ENCODE measurements around the gene NRSN2. TPM values are rescaled to one million over a fixed set of nuclear protein-coding genes. Genes with fewer than 3 reads are reported as not detected.

The NRSN2 gene
- 10 to 100 TPM in 1 of 4 donors, 1 to 10 TPM in 3; 3.7 to 13.8 (median 7.2) TPM for total RNA-seq

- H3K27me3 ChIP-seq = no peaks in the 10 kb centered on the region
- no peak for DNase-seq
- TF ChIP-seq POLR2A (IDR thresholded peaks at IDR 0.05) = peak in 2 of 4 donors; percentile 17 to 41
- TF ChIP-seq CTCF (IDR thresholded peaks at IDR 0.05) = no peak
- H3K27ac ChIP-seq = peak within 1 kb of the TSS; percentile 80 to 96 (median 91)
- WGBS, 2 donors = 3 to 6% methylated on average over 16 to 22 of the region's 50 CpGs
- H3K9me3 ChIP-seq = peaks cover 0 to 12% (median 0%) of the 10 kb centered on the region in 3 donors
- H3K4me3 ChIP-seq = peak within 1 kb of the TSS; percentile 68 to 78 (median 76)
- peaks cover 0 to 32% (median 8%) of the 10 kb centered on the region in 3 donors for H3K36me3 ChIP-seq
- intact Hi-C loops (cut with DNase I) = loop anchor here (10.0 kb wide), 1 partner anchor 308 kb away; the partner anchor contains the start of gene SRXN1
- H3K4me1 ChIP-seq = peaks cover 6 to 34% (median 8%) of the 10 kb centered on the region in 3 donors
Measured at GRCh38 chr20:346640-347316, at the start of gene NRSN2. NRSN2 (plus strand) TSS chr20:347111; CDS start chr20:349644, 2,533 bp downstream.

DNA sequence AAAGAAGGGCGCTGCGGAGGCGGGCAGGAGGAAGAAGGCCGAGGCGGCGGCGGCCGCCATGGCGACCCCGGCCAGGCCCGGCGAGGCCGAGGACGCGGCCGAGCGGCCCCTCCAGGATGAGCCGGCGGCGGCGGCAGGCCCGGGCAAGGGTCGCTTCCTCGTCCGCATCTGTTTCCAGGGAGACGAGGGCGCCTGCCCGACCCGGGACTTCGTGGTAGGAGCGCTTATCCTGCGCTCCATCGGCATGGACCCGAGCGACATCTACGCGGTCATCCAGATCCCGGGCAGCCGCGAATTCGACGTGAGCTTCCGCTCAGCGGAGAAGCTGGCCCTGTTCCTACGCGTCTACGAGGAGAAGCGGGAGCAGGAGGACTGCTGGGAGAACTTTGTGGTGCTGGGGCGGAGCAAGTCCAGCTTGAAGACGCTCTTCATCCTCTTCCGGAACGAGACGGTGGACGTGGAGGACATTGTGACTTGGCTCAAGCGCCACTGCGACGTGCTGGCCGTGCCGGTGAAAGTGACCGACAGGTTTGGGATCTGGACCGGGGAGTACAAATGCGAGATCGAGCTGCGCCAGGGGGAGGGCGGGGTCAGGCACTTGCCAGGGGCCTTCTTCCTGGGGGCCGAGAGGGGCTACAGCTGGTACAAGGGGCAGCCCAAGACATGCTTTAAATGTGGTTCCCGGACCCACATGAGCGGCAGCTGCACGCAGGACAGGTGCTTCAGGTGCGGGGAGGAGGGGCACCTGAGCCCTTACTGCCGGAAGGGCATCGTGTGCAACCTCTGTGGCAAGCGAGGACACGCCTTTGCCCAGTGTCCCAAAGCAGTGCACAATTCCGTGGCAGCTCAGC lies 48.8 kb upstream of the NRSN2 start:
- Histone ChIP-seq H3K4me3 (peak overlapping the region; percentile 79 to 98 (median 86)), H3K36me3 (no peaks in the 10 kb centered on the region), H3K4me1 (peaks cover 32 to 52% (median 33%) of the 10 kb centered on the region in 3 donors), H3K27me3 (no peaks in the 10 kb centered on the region), H3K27ac (peak overlapping the region; percentile 95 to 99 (median 96)), H3K9me3 (no peaks in the 10 kb centered on the region)
- WGBS, 2 donors = 0% methylated on average over 15 to 21 of the region's 75 CpGs
- intact Hi-C loops (cut with DNase I) = no loop called here
- no peak for DNase-seq
- TF ChIP-seq POLR2A (IDR thresholded peaks at IDR 0.05) (peak in 2 of 4 donors; percentile 36 to 50), CTCF (IDR thresholded peaks at IDR 0.05) (no peak)

DNA sequence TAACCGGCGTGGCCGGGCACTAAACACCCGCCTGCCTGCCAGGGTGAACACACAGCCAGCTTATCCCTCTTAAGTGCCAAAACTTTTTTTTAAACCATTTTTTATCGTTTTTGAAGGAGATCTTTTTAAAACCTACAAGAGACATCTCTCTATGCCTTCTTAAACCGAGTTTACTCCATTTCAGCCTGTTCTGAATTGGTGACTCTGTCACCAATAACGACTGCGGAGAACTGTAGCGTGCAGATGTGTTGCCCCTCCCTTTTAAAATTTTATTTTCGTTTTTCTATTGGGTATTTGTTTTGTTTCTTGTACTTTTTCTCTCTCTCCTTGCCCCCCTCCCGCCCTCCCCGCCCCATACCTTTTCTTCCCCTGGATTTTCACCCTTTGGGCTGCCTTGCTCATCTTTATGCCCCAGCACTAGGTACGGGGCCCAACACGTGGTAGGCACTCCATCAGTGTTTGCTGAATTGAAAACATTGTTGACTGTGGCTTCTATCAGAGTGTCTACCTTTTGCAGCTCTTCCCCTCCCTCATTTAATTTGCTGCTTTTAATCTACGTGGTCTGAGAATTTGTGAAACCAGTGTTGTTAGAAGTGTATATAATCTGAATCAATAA lies 48.0 kb upstream of the NRSN2 start:
- Histone ChIP-seq H3K4me3 (peak overlapping the region; percentile 79 to 98 (median 86)), H3K4me1 (peaks cover 32 to 52% (median 33%) of the 10 kb centered on the region in 3 donors), H3K27ac (peak overlapping the region; percentile 95 to 99 (median 96)), H3K9me3 (no peaks in the 10 kb centered on the region), H3K27me3 (no peaks in the 10 kb centered on the region), H3K36me3 (no peaks in the 10 kb centered on the region)
- intact Hi-C loops (cut with DNase I) = no loop called here
- 3 to 4% methylated on average over 15 of the region's 15 CpGs for WGBS, 2 donors
- no peak for DNase-seq
- TF ChIP-seq CTCF (IDR thresholded peaks at IDR 0.05) (no peak), POLR2A (IDR thresholded peaks at IDR 0.05) (no peak)

DNA sequence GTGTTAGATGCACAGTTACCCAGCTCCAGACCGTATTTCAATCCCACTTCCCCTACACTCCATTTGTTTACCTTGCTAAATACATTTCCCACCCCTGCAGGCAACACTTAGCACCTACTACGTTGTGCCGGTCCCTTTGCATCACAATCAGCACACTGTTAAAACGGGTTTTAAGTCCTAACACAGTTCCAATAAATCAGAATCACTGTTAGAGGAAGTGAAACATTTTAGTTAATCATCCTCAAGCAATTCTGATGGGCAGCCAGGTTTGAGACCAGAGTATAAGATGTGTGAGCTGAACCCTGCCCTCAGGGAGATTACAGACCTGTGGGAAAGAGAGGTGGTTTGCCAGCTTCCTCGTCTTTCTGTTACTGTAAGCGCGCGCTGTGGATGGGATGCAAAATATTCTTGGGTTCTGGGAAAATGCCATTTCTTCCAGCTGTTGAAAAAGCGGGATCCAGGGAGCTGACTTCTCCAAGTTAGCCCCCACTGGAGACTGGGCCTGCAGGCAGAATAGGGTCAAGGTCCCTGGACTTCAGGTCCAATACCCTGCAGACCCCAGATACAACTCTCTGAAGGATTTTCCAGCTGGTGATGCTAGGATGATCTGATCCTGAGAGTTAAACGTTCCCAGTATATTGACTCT lies 46.4 kb upstream of the NRSN2 start:
- DNase-seq = no peak
- WGBS, 2 donors = 47 to 50% methylated on average over 9 to 10 of the region's 10 CpGs
- intact Hi-C loops (cut with DNase I) = no loop called here

More for the DNA sequence above, 46.4 kb upstream of the NRSN2 start:
- no peak for TF ChIP-seq POLR2A (IDR thresholded peaks at IDR 0.05)
- no peak for TF ChIP-seq CTCF (IDR thresholded peaks at IDR 0.05)
- Histone ChIP-seq H3K27ac (peak overlapping the region in 2 of 4 donors; percentile 26 to 37), H3K4me3 (peak overlapping the region in 1 of 4 donors; percentile 87), H3K9me3 (no peaks in the 10 kb centered on the region), H3K27me3 (peaks cover 0 to 9% (median 0%) of the 10 kb centered on the region in 4 donors), H3K4me1 (peaks cover 32 to 52% (median 33%) of the 10 kb centered on the region in 3 donors), H3K36me3 (no peaks in the 10 kb centered on the region)
